ENCODE measurements around the gene FAM117A. TPM values are rescaled to one million over a fixed set of nuclear protein-coding genes. Genes with fewer than 3 reads are reported as not detected.
"Not testable (repeated sequence)": the region's sequence is repeated elsewhere in the genome, so short reads cannot be mapped to it uniquely, and the experiment has no call there.

The FAM117A gene
- polyA plus RNA-seq, 5 donors, result 22.1 to 30.2 (median 27.2) TPM

- no peak for DNase-seq
Measured at GRCh38 chr17:49742166-49742638, 21.7 kb downstream of the FAM117A start.

- DNase-seq, result no peak
Measured at GRCh38 chr17:49741692-49742076, 22.2 kb downstream of the FAM117A start.

GRCh38 chr17:49741009-49741691, 22.8 kb downstream of the FAM117A start:
- DNase-seq, result no peak

- no peak for DNase-seq
Measured at GRCh38 chr17:49739641-49740271, 24.2 kb downstream of the FAM117A start.

- DNase-seq, result no peak
Measured at GRCh38 chr17:49738456-49739163, 25.3 kb downstream of the FAM117A start.

- DNase-seq, result no peak
Measured at GRCh38 chr17:49734515-49735490, 29.1 kb downstream of the FAM117A start.

GRCh38 chr17:49731435-49731831, 32.5 kb downstream of the FAM117A start:
- no peak for DNase-seq

GRCh38 chr17:49730785-49731434, 33.0 kb downstream of the FAM117A start:
- no peak for DNase-seq

- peak; percentile 83 to 84 for DNase-seq
Measured at GRCh38 chr17:49730078-49730784, 33.7 kb downstream of the FAM117A start.

- no peak for DNase-seq
Measured at GRCh38 chr17:49729069-49729468, 34.9 kb downstream of the FAM117A start.

- DNase-seq, result no peak
Measured at GRCh38 chr17:49728425-49728824, 35.5 kb downstream of the FAM117A start.

- DNase-seq, result no peak
Measured at GRCh38 chr17:49727380-49727779, 36.6 kb downstream of the FAM117A start.

GRCh38 chr17:49725452-49726130, 38.3 kb downstream of the FAM117A start:
- no peak for DNase-seq

GRCh38 chr17:49724552-49724951, 39.4 kb downstream of the FAM117A start:
- DNase-seq, result not testable (repeated sequence)

GRCh38 chr17:49723423-49723822, 40.5 kb downstream of the FAM117A start:
- peak; percentile 66 to 73 for DNase-seq

- DNase-seq, result no peak
Measured at GRCh38 chr17:49722066-49722465, 41.9 kb downstream of the FAM117A start.

GRCh38 chr17:49717371-49717861, 46.5 kb downstream of the FAM117A start:
- no peak for DNase-seq

- no peak for DNase-seq
Measured at GRCh38 chr17:49716668-49717364, 47.1 kb downstream of the FAM117A start.

GRCh38 chr17:49715717-49716279, 48.1 kb downstream of the FAM117A start:
- no peak for DNase-seq

Measured in right lung (tissue), 5 donors.